Measurements from ENCODE around the gene FAM156A.
"Not testable (repeated sequence)": the region's sequence is repeated elsewhere in the genome, so short reads cannot be mapped to it uniquely, and the experiment has no call there.

Gene FAM156A

DNA sequence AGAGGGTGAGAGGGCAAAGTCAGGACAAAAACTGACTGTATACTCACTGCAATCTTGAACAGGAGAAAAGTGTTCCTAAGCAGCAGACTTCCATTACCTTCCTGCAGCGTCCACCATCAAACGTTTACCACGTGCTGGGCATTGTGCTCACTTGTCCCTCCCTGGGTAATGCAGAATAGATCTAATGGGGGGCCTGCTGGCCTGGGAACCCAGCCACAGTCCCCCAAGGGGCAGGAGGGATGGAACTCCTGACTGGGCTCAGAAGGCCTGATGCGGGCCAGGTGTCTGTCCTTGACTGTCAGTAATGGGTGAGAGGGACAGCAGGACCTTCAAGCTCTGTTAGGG is 37.6 kb upstream of the FAM156A start:
- TF ChIP-seq ZFX (IDR thresholded peaks at IDR 0.05; ENCODE audit: borderline replicate concordance): no peak
- peak; percentile 26; the same call in 1 of the 2 replicates for TF ChIP-seq CTCF (IDR thresholded peaks at IDR 0.05)
- peak overlapping the region; percentile 78 for H3K27ac ChIP-seq

DNA sequence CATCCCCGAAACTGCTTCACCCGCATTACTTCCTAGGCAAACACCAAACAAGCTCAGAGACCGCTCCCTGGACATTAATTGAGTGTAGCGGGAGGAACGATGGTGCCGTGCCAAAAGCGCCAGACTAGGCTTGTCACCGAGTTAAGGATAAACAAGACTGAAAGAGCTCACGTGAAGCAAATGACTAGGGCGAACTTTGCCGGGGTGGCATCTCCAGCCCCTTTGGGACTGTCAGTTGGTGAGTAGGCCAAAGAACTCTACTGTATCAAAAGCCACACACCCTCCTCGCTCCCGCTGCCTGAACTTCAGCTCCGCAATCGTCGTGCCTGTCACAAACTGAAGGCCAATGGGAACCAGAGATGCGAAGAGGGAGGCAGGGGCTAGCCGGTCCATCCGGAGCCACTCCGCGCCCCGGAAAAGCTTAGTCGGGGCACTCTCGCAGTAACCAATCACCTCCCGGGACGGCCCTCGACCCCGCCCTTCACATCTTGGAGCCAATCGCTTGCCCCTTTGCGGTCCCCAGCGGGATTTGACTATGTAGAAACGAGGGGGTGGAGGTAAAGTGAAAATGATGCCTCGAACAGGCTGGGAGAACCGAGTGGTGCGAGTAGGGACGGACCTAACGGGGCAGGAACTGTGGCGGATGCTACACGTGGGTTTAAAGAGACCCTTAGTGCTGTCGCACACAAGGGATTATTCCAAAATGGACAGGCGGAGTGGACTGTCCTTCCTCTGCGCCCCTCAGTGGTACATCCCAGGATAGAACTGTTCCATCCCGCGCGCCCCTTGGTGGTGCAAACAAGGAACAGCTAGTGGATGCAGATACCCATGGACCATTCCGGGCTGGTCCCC is 37.0 kb upstream of the FAM156A start:
- TF ChIP-seq CTCF (IDR thresholded peaks at IDR 0.05) (peak; percentile 71), ZFX (IDR thresholded peaks at IDR 0.05; ENCODE audit: borderline replicate concordance) (no peak)
- H3K27ac ChIP-seq: peak overlapping the region; percentile 78

DNA sequence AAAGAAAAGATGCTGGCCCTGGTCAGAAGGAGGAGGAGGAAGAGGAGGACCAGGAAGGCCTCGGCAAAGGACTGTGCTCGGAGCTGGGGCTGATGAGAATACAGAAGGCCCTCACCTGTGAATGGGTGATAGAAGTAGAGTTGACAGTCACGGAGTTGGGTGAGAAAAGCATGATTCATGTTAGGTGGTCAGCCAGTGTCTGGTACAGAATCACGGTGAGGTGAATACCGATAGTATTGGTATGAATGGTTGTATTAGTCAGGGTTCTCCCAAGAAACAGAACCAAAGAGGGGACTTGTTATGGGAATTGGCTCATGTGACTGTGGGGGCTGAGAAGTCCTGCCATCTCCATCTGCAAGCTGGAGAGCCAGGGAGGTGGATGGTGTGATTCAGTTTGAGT is 32.5 kb upstream of the FAM156A start:
- TF ChIP-seq ZFX (IDR thresholded peaks at IDR 0.05; ENCODE audit: borderline replicate concordance) (no peak), CTCF (IDR thresholded peaks at IDR 0.05) (no peak)
- H3K27ac ChIP-seq: no peak overlapping the region

DNA sequence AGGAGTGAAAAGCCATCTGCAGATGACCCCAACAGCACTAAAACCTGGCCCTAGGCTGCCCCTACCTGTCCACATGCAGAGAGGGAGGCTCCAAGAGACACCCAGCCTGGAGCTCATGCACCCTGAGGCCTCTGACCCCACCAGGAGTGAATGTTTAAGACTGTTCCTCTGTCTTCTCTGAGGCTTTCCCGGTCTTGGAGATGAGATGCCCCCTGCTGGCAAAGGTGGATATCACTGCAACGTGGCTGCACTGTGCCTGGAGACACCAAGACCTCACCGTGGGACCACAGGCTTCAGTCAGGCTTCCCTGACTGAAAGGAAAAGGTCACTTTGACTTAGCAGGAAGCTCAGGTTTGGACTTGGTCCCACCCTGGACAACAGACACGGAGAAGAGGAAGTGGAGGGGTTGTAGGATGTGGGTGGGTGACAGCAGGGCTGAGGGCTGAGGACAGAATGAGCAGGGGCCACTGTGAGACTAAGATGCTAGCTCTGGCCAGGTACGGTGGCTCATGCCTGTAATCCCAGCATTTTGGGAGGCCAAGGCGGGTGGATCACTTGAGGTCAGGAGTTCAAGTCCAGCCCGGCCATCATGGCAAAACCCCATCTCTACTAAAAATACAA is 31.8 kb upstream of the FAM156A start:
- H3K27ac ChIP-seq: not testable (repeated sequence)
- TF ChIP-seq CTCF (IDR thresholded peaks at IDR 0.05): peak; percentile 70

DNA sequence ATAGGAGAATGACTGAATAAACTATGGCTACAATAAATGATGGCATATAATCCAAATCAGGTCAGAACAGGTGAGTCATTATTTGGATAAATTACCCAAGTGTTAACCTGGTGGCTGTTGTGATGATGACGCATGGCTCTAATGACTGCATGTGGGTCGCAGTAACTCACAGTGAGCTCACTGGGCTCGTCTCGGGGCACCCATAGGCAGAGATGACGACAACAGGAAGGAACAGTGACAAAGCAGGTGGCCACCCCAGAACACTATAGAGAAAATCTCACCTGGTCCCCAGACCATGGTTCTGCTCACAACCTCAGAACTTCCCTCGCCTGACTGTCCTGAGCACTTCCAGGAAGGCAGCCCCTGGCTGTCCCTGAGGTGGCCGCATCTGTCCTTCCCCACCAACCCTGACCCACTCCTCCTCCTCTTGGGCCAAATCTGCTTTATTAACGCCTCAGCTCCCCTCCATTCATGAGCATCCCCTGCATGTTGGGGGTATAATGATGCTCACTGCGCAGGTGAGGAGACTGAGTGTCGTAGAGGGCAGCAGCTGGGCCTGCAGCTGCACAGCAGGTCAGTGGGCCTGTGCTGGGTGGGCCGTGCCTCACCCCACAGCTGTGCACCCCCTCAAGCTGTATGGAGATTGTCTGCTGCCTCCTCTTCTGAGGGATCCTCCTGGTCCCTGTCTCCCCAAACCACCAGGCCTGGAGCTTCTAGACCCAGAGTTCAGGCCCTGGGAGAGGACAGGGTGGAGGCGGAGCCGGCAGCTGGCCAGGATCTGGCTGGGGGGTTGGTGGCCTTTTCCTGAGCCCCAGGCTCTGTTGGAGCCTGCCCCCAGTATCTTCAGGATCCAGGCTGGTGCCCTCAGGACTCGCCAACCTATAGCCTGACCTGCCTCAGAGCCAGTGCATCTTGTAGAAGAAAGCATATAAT is 30.9 kb upstream of the FAM156A start:
- no peak overlapping the region for H3K27ac ChIP-seq
- TF ChIP-seq ZFX (IDR thresholded peaks at IDR 0.05; ENCODE audit: borderline replicate concordance) (no peak), CTCF (IDR thresholded peaks at IDR 0.05) (no peak)

GRCh38 chrX:52983321-52984000 is 25.1 kb upstream of the FAM156A start:
- TF ChIP-seq CTCF (IDR thresholded peaks at IDR 0.05) (no peak), ZFX (IDR thresholded peaks at IDR 0.05; ENCODE audit: borderline replicate concordance) (no peak)
- no peak overlapping the region for H3K27ac ChIP-seq

All from 22Rv1 (cell line).